Fibroblast of pulmonary artery (primary cell): ENCODE results near the gene OR13A1.
"Not testable (repeated sequence)": the region's sequence is repeated elsewhere in the genome, so short reads cannot be mapped to it uniquely, and the experiment has no call there.

Experiments used
- DNase-seq: peaks from one replicate; pipeline ENCODE4 v3.0.0-alpha.2; 2010; ENCODE audit warnings: low read depth
- H3K4me3 ChIP-seq: replicated peaks from 2 replicates; pipeline ENCODE4 v1.5.1; 2011; ENCODE audit warnings: low read depth, mild to moderate bottlenecking, control low read depth, low read length, moderate library complexity
- CTCF ChIP-seq: IDR thresholded peaks from 2 replicates; pipeline ENCODE4 v1.5.1; 2011; ENCODE audit warnings: mild to moderate bottlenecking, control low read depth, low read length, inconsistent platforms; ENCODE audit errors: missing control alignments

Gene OR13A1, protein sequence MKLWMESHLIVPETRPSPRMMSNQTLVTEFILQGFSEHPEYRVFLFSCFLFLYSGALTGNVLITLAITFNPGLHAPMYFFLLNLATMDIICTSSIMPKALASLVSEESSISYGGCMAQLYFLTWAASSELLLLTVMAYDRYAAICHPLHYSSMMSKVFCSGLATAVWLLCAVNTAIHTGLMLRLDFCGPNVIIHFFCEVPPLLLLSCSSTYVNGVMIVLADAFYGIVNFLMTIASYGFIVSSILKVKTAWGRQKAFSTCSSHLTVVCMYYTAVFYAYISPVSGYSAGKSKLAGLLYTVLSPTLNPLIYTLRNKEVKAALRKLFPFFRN

DNA sequence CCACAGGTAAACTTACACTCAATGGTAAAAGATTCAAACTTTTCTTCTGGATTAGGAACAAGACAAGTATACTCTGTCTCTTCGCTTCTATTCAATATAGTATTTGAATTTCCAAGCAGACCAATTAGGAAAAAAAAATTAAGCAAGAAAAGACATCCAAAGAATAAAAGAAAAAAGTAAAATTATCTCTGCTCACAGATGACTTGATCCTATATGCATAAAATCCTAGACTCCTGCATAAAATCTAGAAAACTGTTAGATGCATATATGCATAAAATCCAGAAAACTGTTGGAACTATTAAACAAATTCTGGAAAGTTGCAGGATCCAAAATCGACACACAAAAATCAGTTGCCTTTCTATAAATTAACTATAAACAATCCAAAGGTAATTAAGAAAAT lies at the start of gene OR13A1:
OR13A1 (minus strand) TSS at position 101 of the 400 bp plus-strand sequence. CDS start 11,186 bp downstream, outside the sequence.
- no peak for DNase-seq

DNA sequence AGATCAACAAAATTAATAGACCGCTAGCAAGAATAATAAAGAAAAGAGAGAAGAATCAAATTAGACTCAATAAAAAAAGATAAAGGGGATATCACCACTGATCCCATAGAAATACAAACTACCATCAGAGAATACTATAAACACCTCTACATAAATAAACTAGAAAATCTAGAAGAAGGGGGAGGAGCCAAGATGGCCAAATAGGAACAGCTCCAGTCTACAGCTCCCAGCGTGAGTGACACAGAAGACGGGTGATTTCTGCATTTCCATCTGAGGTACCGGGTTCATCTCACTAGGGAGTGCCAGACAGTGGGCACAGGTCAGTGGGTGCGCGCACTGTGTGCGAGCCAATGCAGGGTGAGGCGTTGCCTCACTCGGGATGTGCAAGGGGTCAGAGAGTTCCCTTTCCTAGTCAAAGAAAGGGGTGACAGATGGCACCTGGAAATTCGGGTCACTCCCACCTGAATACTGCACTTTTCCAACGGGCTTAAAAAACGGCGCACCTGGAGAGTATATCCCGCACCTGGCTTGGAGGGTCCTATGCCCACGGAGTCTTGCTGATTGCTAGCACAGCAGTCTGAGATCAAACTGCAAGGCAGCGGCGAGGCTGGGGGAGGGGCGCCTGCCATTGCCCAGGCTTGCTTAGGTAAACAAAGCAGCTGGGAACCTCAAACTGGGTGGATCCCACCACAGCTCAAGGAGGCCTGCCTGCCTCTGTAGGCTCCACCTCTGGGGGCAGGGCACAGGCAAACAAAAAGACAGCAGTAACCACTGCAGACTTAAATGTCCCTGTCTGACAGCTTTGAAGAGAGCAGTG lies 46.8 kb upstream of the OR13A1 start:
- not testable (repeated sequence) for DNase-seq, H3K4me3 ChIP-seq

More for the DNA sequence above, at the start of gene OR13A1:
- H3K4me3 ChIP-seq = no peak within 1 kb of the TSS
- TF ChIP-seq CTCF = no peak

- DNase-seq, H3K4me3 ChIP-seq: not testable (repeated sequence)
Measured at GRCh38 chr10:45358961-45359360, 43.6 kb upstream of the OR13A1 start.

DNA sequence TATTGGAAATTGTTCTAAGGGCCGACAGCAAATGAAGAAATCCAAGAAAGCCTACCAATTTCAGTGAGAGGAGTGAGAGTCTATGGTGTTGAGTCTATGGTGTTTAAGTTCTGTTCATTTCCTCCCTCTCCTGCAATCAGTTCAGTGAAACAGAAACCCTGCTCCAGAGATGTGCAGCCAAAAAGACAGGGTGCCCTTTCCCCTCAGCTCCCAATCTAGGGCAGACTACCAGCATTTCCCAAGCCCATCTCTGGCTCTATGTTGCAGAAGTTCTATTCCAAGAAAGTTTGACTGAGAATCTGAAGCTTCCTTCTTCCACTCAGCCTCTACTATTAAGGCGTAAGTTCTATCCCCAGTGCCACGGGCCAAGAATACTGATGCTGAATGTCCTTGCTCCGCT lies 40.1 kb upstream of the OR13A1 start:
- H3K4me3 ChIP-seq = no peak overlapping the region
- TF ChIP-seq CTCF = no peak
- DNase-seq = no peak

DNA sequence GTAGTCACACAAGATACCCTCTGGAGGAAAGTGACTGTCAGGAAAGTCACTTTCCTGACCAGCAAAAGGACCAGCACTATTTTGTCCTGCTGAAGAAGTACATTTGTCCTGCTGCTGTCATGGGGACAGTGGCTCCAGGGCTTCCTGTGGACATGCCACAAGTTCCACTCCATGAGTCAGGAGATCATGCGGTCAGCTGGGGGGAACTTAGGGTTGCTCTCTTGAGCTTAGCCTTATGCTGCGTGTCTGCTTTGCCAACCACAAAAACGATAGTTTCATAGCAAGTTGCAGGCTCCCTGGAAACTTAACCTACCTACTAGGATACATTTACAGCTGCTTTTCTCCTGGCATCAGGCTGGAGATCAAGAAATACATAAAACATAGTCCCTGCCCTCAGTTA lies 38.9 kb upstream of the OR13A1 start:
- no peak overlapping the region for H3K4me3 ChIP-seq
- no peak for DNase-seq
- no peak for TF ChIP-seq CTCF

DNA sequence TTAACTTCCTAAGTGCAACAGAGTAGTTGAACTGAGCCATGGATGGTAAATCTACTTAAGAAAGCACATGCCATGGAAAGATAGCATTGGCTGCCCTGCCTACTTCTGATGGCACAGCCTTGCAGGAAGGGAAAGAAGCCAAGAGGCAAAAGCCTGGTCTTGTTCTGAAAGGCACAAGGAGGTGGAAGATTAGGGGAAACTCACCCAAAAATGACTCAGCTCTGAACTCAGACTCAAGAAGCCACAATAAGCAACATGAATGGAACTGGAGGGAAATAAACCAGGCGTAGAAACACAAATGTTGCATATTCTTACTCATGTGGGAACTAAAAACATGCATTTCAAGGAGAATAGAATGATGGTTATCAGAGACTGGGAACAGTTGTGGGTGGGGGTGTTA lies 37.8 kb upstream of the OR13A1 start:
- TF ChIP-seq CTCF = no peak
- H3K4me3 ChIP-seq = no peak overlapping the region
- no peak for DNase-seq

DNA sequence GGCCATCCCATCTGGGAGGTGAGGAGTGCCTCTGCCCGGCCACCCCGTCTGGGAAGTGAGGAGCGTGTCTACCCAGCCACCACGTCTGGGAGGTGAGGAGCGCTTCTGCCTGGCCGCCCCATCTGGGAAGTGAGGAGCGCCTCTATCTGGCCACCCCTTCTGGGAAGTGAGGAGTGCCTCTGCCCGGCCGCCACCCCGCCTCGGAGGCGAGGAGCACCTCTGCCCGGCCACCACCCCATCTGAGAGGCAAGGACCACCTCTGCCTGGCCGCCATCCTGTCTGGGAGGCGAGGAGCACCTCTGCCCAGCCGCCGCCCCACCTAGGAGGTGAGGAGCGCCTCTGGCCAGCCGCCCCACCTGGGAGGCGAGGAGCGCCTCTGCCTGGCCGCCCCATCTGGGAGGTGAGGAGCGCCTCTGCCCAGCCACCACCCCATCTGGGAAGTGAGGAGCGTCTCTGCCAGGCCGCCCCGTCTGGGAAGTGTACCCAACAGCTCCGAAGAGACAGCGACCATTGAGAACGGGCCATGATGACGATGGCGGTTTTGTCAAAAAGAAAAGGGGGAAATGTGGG lies 32.9 kb upstream of the OR13A1 start:
- DNase-seq, H3K4me3 ChIP-seq: not testable (repeated sequence)

GRCh38 chr10:45347464-45347863 lies 32.1 kb upstream of the OR13A1 start:
- not testable (repeated sequence) for H3K4me3 ChIP-seq, DNase-seq

DNA sequence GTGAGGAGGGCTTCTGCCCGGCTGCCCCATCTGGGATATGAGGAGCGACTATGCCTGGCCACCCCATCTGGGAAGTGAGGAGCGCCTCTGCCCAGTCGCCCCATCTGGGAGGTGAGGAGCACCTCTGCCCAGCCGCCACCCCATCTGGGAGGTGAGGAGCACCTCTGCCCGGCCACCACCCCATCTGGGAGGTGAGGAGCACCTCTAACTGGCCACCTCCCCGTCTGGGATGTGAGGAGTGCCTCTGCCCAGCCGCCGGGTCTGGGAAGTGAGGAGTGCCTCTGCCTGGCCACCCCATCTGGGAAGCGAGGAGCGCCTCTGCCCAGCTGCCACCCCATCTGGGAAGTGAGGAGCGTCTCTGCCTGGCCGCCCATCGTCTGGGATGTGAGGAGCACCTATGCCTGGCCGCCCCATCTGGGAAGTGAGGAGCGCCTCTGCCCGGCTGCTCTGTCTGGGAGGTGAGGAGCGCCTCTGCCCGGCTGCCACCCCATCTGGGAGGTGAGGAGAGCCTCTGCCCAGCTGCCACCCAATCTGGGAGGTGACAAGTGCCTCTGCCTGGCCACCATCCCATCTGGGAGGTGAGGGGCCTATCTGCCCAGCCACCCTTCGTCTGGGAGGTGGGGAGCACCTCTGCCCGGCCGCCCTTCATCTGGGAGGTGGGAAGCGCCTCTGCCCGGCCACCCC lies 31.4 kb upstream of the OR13A1 start:
- not testable (repeated sequence) for DNase-seq

GRCh38 chr10:45340420-45340819 lies 25.0 kb upstream of the OR13A1 start:
- not testable (repeated sequence) for DNase-seq, H3K4me3 ChIP-seq

More for the DNA sequence above, 31.4 kb upstream of the OR13A1 start:
- not testable (repeated sequence) for H3K4me3 ChIP-seq
